MM.1S (cell line): ENCODE data around the gene EIF6.

ENCODE experiments used
- DNase-seq: peaks from one replicate; pipeline ENCODE4 v3.0.0-alpha.2; 2015
- H2AFZ ChIP-seq: fragments of 300-600 bp; sonication (generic); 2 replicates; pipeline ENCODE4 v1.6.0; 2016; ENCODE audit warnings: antibody characterized with exemption, low read length
- H3F3A ChIP-seq: fragments of 300-600 bp; sonication (generic); 2 replicates; pipeline ENCODE4 v1.6.1; 2016; ENCODE audit warnings: mild to moderate bottlenecking, antibody characterized with exemption, low read length, moderate library complexity, mixed read lengths; ENCODE audit not compliant: insufficient read depth
- H3K27ac ChIP-seq: fragments of 300-600 bp; sonication (generic); 2 replicates; pipeline ENCODE4 v1.5.1; 2016; ENCODE audit warnings: mild to moderate bottlenecking, low read length
- H3K27me3 ChIP-seq: fragments of 300-600 bp; sonication (generic); replicated peaks from 2 replicates; pipeline ENCODE4 v1.6.0; 2016; ENCODE audit warnings: low read length; ENCODE audit not compliant: insufficient read depth
- H3K36me3 ChIP-seq: fragments of 300-600 bp; sonication (generic); replicated peaks from 2 replicates; pipeline ENCODE4 v1.6.1; 2016; ENCODE audit warnings: mild to moderate bottlenecking, low read length, mixed read lengths; ENCODE audit not compliant: insufficient read depth
- H3K4me1 ChIP-seq: fragments of 300-600 bp; sonication (generic); 2 replicates; pipeline ENCODE4 v1.6.1; 2016; ENCODE audit warnings: low read length, mixed read lengths
- H3K4me2 ChIP-seq: fragments of 300-600 bp; sonication (generic); 2 replicates; pipeline ENCODE4 v1.6.0; 2016; ENCODE audit warnings: low read depth, low read length
- H3K4me3 ChIP-seq: fragments of 300-600 bp; sonication (generic); 2 replicates; pipeline ENCODE4 v1.5.1; 2016; ENCODE audit warnings: low read length, mixed read lengths
- H3K79me2 ChIP-seq: fragments of 300-600 bp; sonication (generic); 2 replicates; pipeline ENCODE4 v1.6.1; 2016; ENCODE audit warnings: mixed run types, low read length, mixed read lengths
- H3K9ac ChIP-seq: fragments of 300-600 bp; sonication (generic); 2 replicates; pipeline ENCODE4 v1.6.1; 2016; ENCODE audit warnings: low read length, mixed read lengths
- H3K9me2 ChIP-seq: fragments of 300-600 bp; sonication (generic); replicated peaks from 2 replicates; pipeline ENCODE4 v1.6.1; 2016; ENCODE audit warnings: mild to moderate bottlenecking, low read length, mixed read lengths; ENCODE audit not compliant: insufficient read depth
- H3K9me3 ChIP-seq: fragments of 300-600 bp; sonication (generic); replicated peaks from 2 replicates; pipeline ENCODE4 v1.6.1; 2016; ENCODE audit warnings: mild to moderate bottlenecking, low read length, mixed read lengths; ENCODE audit not compliant: insufficient read depth
- H4K20me1 ChIP-seq: fragments of 300-600 bp; sonication (generic); 2 replicates; pipeline ENCODE4 v1.6.1; 2016; ENCODE audit warnings: mild to moderate bottlenecking, low read length, moderate library complexity, mixed read lengths; ENCODE audit not compliant: insufficient read depth
- CTCF ChIP-seq: fragments of 300-600 bp; sonication (generic); IDR thresholded peaks from 2 replicates; pipeline ENCODE4 v1.5.1; 2016; ENCODE audit warnings: antibody characterized with exemption, low read length, mixed read lengths
- EZH2 ChIP-seq: fragments of 300-600 bp; sonication (generic); optimal IDR thresholded peaks from 2 replicates; pipeline ENCODE3; 2017; ENCODE audit warnings: low read depth, mild to moderate bottlenecking, antibody characterized with exemption, low read length, mixed read lengths
- EZH2phosphoT487 ChIP-seq: fragments of 300-600 bp; sonication (generic); IDR thresholded peaks from 2 replicates; pipeline ENCODE4 v1.6.1; 2018; ENCODE audit warnings: antibody characterized with exemption, low read length

Gene EIF6

GRCh38 chr20:35238735-35239134 lies 45.8 kb downstream of the EIF6 start:
- TF ChIP-seq CTCF (no peak), EZH2phosphoT487 (no peak), EZH2 (no peak)
- Histone ChIP-seq H3K27me3 (no peaks in the 10 kb centered on the region), H3K27ac (no peak overlapping the region), H3K9ac (no peak overlapping the region), H3K4me2 (no peak overlapping the region), H3K9me2 (no peaks in the 10 kb centered on the region), H3K79me2 (no peaks in the 10 kb centered on the region), H3K9me3 (no peaks in the 10 kb centered on the region), H4K20me1 (no peaks in the 10 kb centered on the region), H3K4me3 (no peak overlapping the region), H2AFZ (no peak overlapping the region), H3K36me3 (no peaks in the 10 kb centered on the region), H3F3A (no peaks in the 10 kb centered on the region), H3K4me1 (no peaks in the 10 kb centered on the region)
- no peak for DNase-seq

GRCh38 chr20:35238170-35238569 lies 46.4 kb downstream of the EIF6 start:
- Histone ChIP-seq H3K4me2 (no peak overlapping the region), H3K79me2 (no peaks in the 10 kb centered on the region), H3K9ac (no peak overlapping the region), H2AFZ (no peak overlapping the region), H3F3A (no peaks in the 10 kb centered on the region), H3K4me3 (no peak overlapping the region), H3K9me3 (no peaks in the 10 kb centered on the region), H3K27ac (no peak overlapping the region), H3K36me3 (no peaks in the 10 kb centered on the region), H3K9me2 (no peaks in the 10 kb centered on the region), H3K27me3 (no peaks in the 10 kb centered on the region), H3K4me1 (no peaks in the 10 kb centered on the region), H4K20me1 (no peaks in the 10 kb centered on the region)
- TF ChIP-seq CTCF (no peak), EZH2 (no peak), EZH2phosphoT487 (no peak)
- no peak for DNase-seq

- no peak overlapping the region for H2AFZ ChIP-seq
- no peak overlapping the region for H3K4me3 ChIP-seq
- no peaks in the 10 kb centered on the region for H3K79me2 ChIP-seq
- no peak for TF ChIP-seq CTCF
- no peak for TF ChIP-seq EZH2phosphoT487
- no peak for TF ChIP-seq EZH2
- H3K27ac ChIP-seq: no peak overlapping the region
- H3K9me3 ChIP-seq: no peaks in the 10 kb centered on the region
- H3F3A ChIP-seq: no peaks in the 10 kb centered on the region
- H4K20me1 ChIP-seq: no peaks in the 10 kb centered on the region
- DNase-seq: no peak
- no peak overlapping the region for H3K9ac ChIP-seq
- no peaks in the 10 kb centered on the region for H3K27me3 ChIP-seq
- H3K9me2 ChIP-seq: no peaks in the 10 kb centered on the region
- no peaks in the 10 kb centered on the region for H3K36me3 ChIP-seq
- no peak overlapping the region for H3K4me2 ChIP-seq
- H3K4me1 ChIP-seq: no peaks in the 10 kb centered on the region
Observed at GRCh38 chr20:35237486-35237885, 47.1 kb downstream of the EIF6 start.
